Measurements from ENCODE around the gene PDE4D.

PDE4D gene

DNA sequence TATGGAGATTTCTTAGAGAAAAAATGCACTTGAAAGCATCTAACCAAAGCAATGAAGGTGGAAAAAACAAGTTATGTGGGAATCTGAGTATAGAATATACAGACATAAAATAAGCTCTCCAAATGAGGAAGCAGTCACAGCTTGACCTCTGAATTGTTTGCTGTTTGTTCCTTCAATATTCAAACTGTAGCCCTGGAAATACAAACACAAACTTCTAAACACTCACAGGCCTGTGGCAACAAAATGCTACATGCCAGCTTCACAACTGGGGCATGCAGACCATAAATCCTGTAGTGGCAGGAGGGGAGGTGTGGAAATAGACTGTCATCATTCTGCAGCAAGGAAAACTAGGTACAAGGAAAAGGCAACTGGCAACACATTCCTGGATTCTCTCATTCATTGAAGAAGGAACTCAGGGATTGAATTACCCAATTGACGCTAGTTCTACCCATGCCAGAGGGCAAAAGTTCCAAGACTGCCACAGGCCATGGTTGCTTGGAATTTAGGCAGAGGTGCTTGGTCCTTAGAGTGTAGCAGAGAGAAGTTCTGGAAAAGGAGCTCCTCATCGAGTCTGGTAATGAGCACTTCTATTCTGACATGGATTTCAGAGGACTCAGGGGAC, 349.6 kb downstream of the PDE4D start:
- peaks cover 2% of the 10 kb centered on the region; the same call in 1 of the 2 replicates for H3K4me1 ChIP-seq (ENCODE audit: insufficient read depth, low read length)
- H3K27me3 ChIP-seq (ENCODE audit: insufficient read depth, low read length) = no peaks in the 10 kb centered on the region
- H3K27ac ChIP-seq (ENCODE audit: low read length) = no peak overlapping the region
- no peak overlapping the region for H3K4me3 ChIP-seq (ENCODE audit: low read length)
- H3K36me3 ChIP-seq (ENCODE audit: insufficient read depth, low read depth, low read length) = no peaks in the 10 kb centered on the region
- H3K9ac ChIP-seq (ENCODE audit: low read depth, low read length) = no peak overlapping the region
- H3K9me3 ChIP-seq (ENCODE audit: insufficient read depth, low read depth, low read length) = no peaks in the 10 kb centered on the region

DNA sequence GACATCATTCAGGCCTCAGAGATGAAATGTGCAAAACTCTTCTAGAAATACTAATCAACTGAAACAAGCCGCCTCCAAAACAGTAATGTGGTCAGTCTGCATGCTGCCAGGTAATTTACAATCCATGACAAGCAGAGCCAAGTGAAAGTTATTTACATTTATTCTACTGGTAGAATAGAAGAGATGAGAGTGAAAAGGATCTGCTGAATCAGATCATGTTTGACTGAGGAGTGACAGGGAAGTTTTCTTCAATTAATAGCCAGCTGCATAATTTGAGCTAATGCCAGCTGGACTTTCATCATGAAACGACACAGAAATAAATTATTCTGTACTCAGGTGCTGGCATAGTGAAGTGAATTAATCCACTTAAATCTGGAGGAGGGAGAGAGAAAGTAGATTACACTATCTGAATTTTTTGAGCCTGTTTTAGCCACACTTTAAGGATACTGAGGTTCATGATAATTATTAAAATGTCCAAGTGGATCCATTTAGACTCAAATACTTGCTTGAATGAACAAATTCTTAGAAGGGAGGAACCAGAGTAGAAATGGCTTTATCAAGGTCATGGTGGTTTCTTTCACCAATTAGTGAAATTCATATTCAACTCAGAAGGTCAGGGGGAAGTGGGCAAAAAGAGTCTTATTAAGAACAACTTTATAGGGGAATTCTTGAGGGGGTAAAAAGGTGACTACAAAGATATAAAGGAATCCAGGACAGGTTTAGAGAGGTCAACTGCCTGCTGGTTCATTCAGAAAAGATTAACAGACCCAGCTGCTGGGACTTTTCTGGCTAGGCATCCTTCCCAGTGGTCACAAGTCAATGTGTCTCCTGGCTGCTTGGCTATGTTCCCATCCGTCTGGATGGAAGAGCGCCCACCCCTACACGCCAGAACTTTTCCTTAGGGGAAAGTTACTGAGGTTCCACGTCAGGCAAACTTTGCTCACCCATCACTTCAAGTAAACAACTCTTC, 350.4 kb downstream of the PDE4D start:
- H3K9ac ChIP-seq (ENCODE audit: low read depth, low read length) = no peak overlapping the region
- no peaks in the 10 kb centered on the region for H3K27me3 ChIP-seq (ENCODE audit: insufficient read depth, low read length)
- no peaks in the 10 kb centered on the region for H3K9me3 ChIP-seq (ENCODE audit: insufficient read depth, low read depth, low read length)
- no peak overlapping the region for H3K4me3 ChIP-seq (ENCODE audit: low read length)
- no peaks in the 10 kb centered on the region for H3K36me3 ChIP-seq (ENCODE audit: insufficient read depth, low read depth, low read length)
- H3K27ac ChIP-seq (ENCODE audit: low read length) = no peak overlapping the region
- H3K4me1 ChIP-seq (ENCODE audit: insufficient read depth, low read length) = no peaks in the 10 kb centered on the region; the same call in 1 of the 2 replicates

DNA sequence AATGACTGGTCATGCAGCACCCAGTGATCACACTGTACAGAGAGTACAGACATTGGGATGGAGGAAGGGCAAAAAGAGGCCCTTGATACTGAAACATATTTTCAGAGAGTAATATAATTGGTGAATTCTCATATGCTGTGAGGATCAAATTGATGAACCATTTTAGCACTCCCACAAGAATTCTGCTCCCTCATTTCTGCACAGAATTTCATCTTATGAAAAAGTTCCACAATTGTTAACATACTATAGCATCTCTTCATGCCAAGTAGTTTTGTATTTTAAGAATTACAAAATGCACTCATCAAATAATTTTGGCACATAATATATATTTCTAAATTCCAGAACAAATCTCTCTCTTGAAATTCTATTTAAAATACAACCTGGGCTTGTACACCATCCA, 351.2 kb downstream of the PDE4D start:
- no peaks in the 10 kb centered on the region for H3K36me3 ChIP-seq (ENCODE audit: insufficient read depth, low read depth, low read length)
- no peaks in the 10 kb centered on the region for H3K27me3 ChIP-seq (ENCODE audit: insufficient read depth, low read length)
- no peak overlapping the region for H3K9ac ChIP-seq (ENCODE audit: low read depth, low read length)
- H3K4me1 ChIP-seq (ENCODE audit: insufficient read depth, low read length) = no peaks in the 10 kb centered on the region; the same call in 1 of the 2 replicates
- H3K9me3 ChIP-seq (ENCODE audit: insufficient read depth, low read depth, low read length) = no peaks in the 10 kb centered on the region
- H3K27ac ChIP-seq (ENCODE audit: low read length) = no peak overlapping the region
- H3K4me3 ChIP-seq (ENCODE audit: low read length) = no peak overlapping the region

DNA sequence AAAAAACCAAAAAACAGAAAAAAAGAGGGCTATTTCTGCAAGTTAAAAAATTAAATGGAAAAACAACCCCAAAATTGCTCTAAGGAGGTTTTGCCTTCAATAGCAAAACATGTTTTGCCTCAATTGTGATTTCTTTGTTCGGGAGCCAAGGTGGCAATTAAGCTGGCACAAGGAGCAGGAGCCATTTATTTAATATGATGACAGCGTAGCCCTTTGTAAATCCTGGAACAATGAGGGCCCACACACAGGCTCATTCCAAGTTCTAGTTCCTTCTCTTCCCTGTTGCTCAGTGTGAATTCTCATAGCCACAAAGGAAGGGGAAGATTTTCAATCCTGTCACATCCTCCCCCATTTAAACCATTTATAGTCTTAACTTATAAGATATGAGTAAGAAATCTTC, 353.2 kb downstream of the PDE4D start:
- no peaks in the 10 kb centered on the region for H3K9me3 ChIP-seq (ENCODE audit: insufficient read depth, low read depth, low read length)
- H3K27me3 ChIP-seq (ENCODE audit: insufficient read depth, low read length) = no peaks in the 10 kb centered on the region
- H3K36me3 ChIP-seq (ENCODE audit: insufficient read depth, low read depth, low read length) = no peaks in the 10 kb centered on the region
- H3K4me3 ChIP-seq (ENCODE audit: low read length) = no peak overlapping the region
- H3K4me1 ChIP-seq (ENCODE audit: insufficient read depth, low read length) = no peaks in the 10 kb centered on the region; the same call in 1 of the 2 replicates
- H3K27ac ChIP-seq (ENCODE audit: low read length) = no peak overlapping the region
- no peak overlapping the region for H3K9ac ChIP-seq (ENCODE audit: low read depth, low read length)

GRCh38 chr5:59538750-59539121, 354.8 kb downstream of the PDE4D start:
- Histone ChIP-seq H3K9me3 (ENCODE audit: insufficient read depth, low read depth, low read length) (no peaks in the 10 kb centered on the region), H3K36me3 (ENCODE audit: insufficient read depth, low read depth, low read length) (no peaks in the 10 kb centered on the region), H3K27ac (ENCODE audit: low read length) (no peak overlapping the region), H3K4me1 (ENCODE audit: insufficient read depth, low read length) (no peaks in the 10 kb centered on the region; the same call in 1 of the 2 replicates), H3K27me3 (ENCODE audit: insufficient read depth, low read length) (no peaks in the 10 kb centered on the region), H3K4me3 (ENCODE audit: low read length) (no peak overlapping the region), H3K9ac (ENCODE audit: low read depth, low read length) (no peak overlapping the region)

- Histone ChIP-seq H3K27me3 (ENCODE audit: insufficient read depth, low read length) (no peaks in the 10 kb centered on the region), H3K36me3 (ENCODE audit: insufficient read depth, low read depth, low read length) (no peaks in the 10 kb centered on the region), H3K4me1 (ENCODE audit: insufficient read depth, low read length) (no peaks in the 10 kb centered on the region; the same call in 1 of the 2 replicates), H3K9ac (ENCODE audit: low read depth, low read length) (no peak overlapping the region), H3K9me3 (ENCODE audit: insufficient read depth, low read depth, low read length) (no peaks in the 10 kb centered on the region), H3K4me3 (ENCODE audit: low read length) (no peak overlapping the region), H3K27ac (ENCODE audit: low read length) (no peak overlapping the region)
Observed at GRCh38 chr5:59537961-59538749, 355.4 kb downstream of the PDE4D start.

DNA sequence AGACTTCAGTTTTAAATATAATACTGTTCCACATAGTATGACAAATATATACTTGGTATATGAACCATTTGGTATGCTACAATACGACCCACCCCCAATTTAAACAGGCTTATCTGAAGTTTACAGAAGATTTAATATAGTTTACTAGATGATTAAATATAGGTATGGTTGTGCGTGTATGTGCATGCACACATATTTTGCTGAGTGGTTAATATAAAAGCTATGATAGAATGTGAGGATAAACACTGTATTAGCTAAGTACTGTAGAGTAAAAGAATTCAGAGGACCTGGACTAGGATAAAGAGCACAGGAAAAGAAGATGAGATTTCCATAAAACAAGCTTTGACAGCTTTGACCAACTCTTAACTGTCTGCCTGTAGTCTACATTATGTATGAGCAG, 356.7 kb downstream of the PDE4D start:
- Histone ChIP-seq H3K4me1 (ENCODE audit: insufficient read depth, low read length) (no peaks in the 10 kb centered on the region; the same call in 1 of the 2 replicates), H3K27ac (ENCODE audit: low read length) (no peak overlapping the region), H3K9me3 (ENCODE audit: insufficient read depth, low read depth, low read length) (no peaks in the 10 kb centered on the region), H3K4me3 (ENCODE audit: low read length) (no peak overlapping the region), H3K36me3 (ENCODE audit: insufficient read depth, low read depth, low read length) (no peaks in the 10 kb centered on the region), H3K27me3 (ENCODE audit: insufficient read depth, low read length) (no peaks in the 10 kb centered on the region), H3K9ac (ENCODE audit: low read depth, low read length) (no peak overlapping the region)

GRCh38 chr5:59535561-59535960, 358.0 kb downstream of the PDE4D start:
- no peaks in the 10 kb centered on the region for H3K36me3 ChIP-seq (ENCODE audit: insufficient read depth, low read depth, low read length)
- no peak overlapping the region for H3K27ac ChIP-seq (ENCODE audit: low read length)
- no peaks in the 10 kb centered on the region; the same call in 1 of the 2 replicates for H3K4me1 ChIP-seq (ENCODE audit: insufficient read depth, low read length)
- no peak overlapping the region for H3K4me3 ChIP-seq (ENCODE audit: low read length)
- H3K9ac ChIP-seq (ENCODE audit: low read depth, low read length) = no peak overlapping the region
- no peaks in the 10 kb centered on the region for H3K27me3 ChIP-seq (ENCODE audit: insufficient read depth, low read length)
- no peaks in the 10 kb centered on the region for H3K9me3 ChIP-seq (ENCODE audit: insufficient read depth, low read depth, low read length)

DNA sequence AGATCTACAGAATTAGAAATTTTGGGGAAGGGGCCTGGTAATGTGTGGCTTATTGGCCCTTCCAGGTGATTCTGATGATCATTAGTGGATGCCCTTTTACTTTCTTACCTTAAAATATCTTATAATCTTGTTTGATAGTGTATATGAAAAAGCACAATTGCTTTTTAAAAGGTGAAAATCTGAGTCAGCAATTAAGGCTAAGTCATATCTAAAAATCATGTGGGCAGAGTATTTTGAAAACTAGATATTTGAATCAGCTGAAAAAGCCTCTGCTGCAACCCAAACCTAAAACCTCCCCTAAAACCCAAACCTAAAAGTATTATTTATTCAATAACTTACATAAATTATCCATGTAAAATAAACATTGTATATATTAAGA, 359.8 kb downstream of the PDE4D start:
- no peaks in the 10 kb centered on the region for H3K9me3 ChIP-seq (ENCODE audit: insufficient read depth, low read depth, low read length)
- H3K27ac ChIP-seq (ENCODE audit: low read length) = no peak overlapping the region
- H3K36me3 ChIP-seq (ENCODE audit: insufficient read depth, low read depth, low read length) = no peaks in the 10 kb centered on the region

GRCh38 chr5:59532979-59533729, 360.4 kb downstream of the PDE4D start:
- H3K9me3 ChIP-seq (ENCODE audit: insufficient read depth, low read depth, low read length) = no peaks in the 10 kb centered on the region
- H3K27ac ChIP-seq (ENCODE audit: low read length) = no peak overlapping the region
- no peaks in the 10 kb centered on the region for H3K36me3 ChIP-seq (ENCODE audit: insufficient read depth, low read depth, low read length)
- peaks cover 4% of the 10 kb centered on the region; the same call in 1 of the 2 replicates for H3K4me1 ChIP-seq (ENCODE audit: insufficient read depth, low read length)
- no peaks in the 10 kb centered on the region for H3K27me3 ChIP-seq (ENCODE audit: insufficient read depth, low read length)
- no peak overlapping the region for H3K9ac ChIP-seq (ENCODE audit: low read depth, low read length)
- H3K4me3 ChIP-seq (ENCODE audit: low read length) = no peak overlapping the region

More for the DNA sequence above, 359.8 kb downstream of the PDE4D start:
- Histone ChIP-seq H3K4me1 (ENCODE audit: insufficient read depth, low read length) (no peaks in the 10 kb centered on the region), H3K27me3 (ENCODE audit: insufficient read depth, low read length) (no peaks in the 10 kb centered on the region), H3K9ac (ENCODE audit: low read depth, low read length) (no peak overlapping the region), H3K4me3 (ENCODE audit: low read length) (no peak overlapping the region)

DNA sequence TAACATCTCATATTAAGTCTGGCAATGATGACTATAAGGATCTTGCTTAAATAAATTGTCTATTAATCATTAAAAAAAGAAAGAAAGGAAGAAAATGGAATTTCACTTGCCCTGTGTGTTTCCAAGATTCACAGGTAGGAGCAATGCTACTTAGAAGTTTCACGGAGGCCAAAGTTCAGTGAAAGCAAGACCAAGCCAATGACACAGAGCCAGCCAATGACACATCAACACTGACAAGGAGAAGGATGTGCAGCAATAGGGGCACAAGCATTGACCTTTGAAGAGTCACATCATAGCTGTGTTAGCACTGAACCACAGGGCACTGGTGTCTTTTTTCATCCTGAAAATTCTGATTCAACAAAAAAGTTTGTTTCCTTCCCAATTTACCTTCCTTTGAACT, 364.3 kb downstream of the PDE4D start:
- no peaks in the 10 kb centered on the region for H3K27me3 ChIP-seq (ENCODE audit: insufficient read depth, low read length)

More for the DNA sequence above, 364.3 kb downstream of the PDE4D start:
- Histone ChIP-seq H3K9me3 (ENCODE audit: insufficient read depth, low read depth, low read length) (no peaks in the 10 kb centered on the region), H3K4me3 (ENCODE audit: low read length) (no peak overlapping the region), H3K27ac (ENCODE audit: low read length) (no peak overlapping the region), H3K36me3 (ENCODE audit: insufficient read depth, low read depth, low read length) (no peaks in the 10 kb centered on the region), H3K9ac (ENCODE audit: low read depth, low read length) (no peak overlapping the region), H3K4me1 (ENCODE audit: insufficient read depth, low read length) (peaks cover 6% of the 10 kb centered on the region; the same call in 1 of the 2 replicates)
